Effector memory CD8-positive, alpha-beta T cell (primary cell): ENCODE measurements around the gene EDC4.

Experiments used
- ATAC-seq: fragments of 150-1000 bp; cut with Tn5 transposase; replicated peaks from 2 replicates; pipeline ENCODE4 v1.10.0; 2021; ENCODE audit warnings: mild to moderate bottlenecking, moderate library complexity
- DNase-seq, 3 experiments: peaks; one replicate each; pipeline ENCODE4 v3.0.0; 2021
- H3K27ac Mint-ChIP-seq, 2 donors: one replicate each; pipeline ENCODE4 v1.8.0; 2022; ENCODE audit warnings: mild to moderate bottlenecking in 2 of 2, mixed read lengths in 2 of 2, moderate library complexity in 2 of 2
- H3K27me3 Mint-ChIP-seq, 2 donors: one replicate each; pipeline ENCODE4 v1.8.0; 2022; ENCODE audit warnings: mixed read lengths in 2 of 2
- H3K36me3 Mint-ChIP-seq: one replicate; pipeline ENCODE4 v1.8.0; 2022; ENCODE audit warnings: mild to moderate bottlenecking, moderate library complexity, mixed read lengths; ENCODE audit not compliant: insufficient read depth
- H3K4me1 Mint-ChIP-seq, 2 donors: one replicate each; pipeline ENCODE4 v1.8.0; 2022; ENCODE audit warnings: low read depth in 2 of 2, mixed read lengths in 2 of 2
- H3K4me3 Mint-ChIP-seq, 2 donors: one replicate each; pipeline ENCODE4 v1.8.0; 2022; ENCODE audit warnings: mild to moderate bottlenecking in 2 of 2, mixed read lengths in 2 of 2, moderate library complexity in 2 of 2
- H3K9me3 Mint-ChIP-seq, 2 donors: one replicate each; pipeline ENCODE4 v1.8.0; 2022; ENCODE audit warnings: mixed read lengths in 2 of 2

EDC4 gene

GRCh38 chr16:67928561-67929364, 55.9 kb downstream of the EDC4 start:
- ATAC-seq (peak; percentile 89), DNase-seq (peak; percentile 64 to 75 (median 68))
- Mint-ChIP-seq H3K27me3 (no peaks in the 10 kb centered on the region), H3K4me1 (peaks cover 5 to 10% of the 10 kb centered on the region in 2 donors), H3K9me3 (no peaks in the 10 kb centered on the region), H3K36me3 (peaks cover 43% of the 10 kb centered on the region), H3K4me3 (no peak overlapping the region), H3K27ac (peak overlapping the region; percentile 8 to 79)

DNA sequence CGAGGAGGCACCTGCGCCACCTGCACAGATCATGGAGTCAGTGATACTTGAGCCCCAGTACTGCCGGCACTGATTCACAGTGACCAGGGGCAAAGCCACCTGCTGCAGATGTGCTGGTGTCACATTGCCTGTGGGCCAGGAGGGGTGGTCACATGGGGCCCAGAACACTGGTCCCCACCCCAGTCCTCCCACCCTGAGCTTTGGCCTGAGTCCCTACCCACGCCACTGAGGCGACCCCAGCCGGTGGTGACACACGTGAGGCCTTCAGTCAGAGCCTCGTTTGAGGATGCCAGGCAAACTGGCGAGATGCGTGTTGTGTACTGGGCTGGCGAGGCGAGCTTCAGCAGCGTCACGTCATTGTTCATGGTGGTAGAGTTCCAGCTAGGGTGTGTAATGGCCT, 57.3 kb downstream of the EDC4 start:
- ATAC-seq (no peak), DNase-seq (no peak)
- H3K27me3 Mint-ChIP-seq, result no peaks in the 10 kb centered on the region
- peaks cover 55% of the 10 kb centered on the region for H3K36me3 Mint-ChIP-seq
- no peak overlapping the region for H3K4me3 Mint-ChIP-seq
- no peak overlapping the region for H3K27ac Mint-ChIP-seq
- no peaks in the 10 kb centered on the region for H3K9me3 Mint-ChIP-seq
- H3K4me1 Mint-ChIP-seq, result peaks cover 9 to 16% of the 10 kb centered on the region in 2 donors

DNA sequence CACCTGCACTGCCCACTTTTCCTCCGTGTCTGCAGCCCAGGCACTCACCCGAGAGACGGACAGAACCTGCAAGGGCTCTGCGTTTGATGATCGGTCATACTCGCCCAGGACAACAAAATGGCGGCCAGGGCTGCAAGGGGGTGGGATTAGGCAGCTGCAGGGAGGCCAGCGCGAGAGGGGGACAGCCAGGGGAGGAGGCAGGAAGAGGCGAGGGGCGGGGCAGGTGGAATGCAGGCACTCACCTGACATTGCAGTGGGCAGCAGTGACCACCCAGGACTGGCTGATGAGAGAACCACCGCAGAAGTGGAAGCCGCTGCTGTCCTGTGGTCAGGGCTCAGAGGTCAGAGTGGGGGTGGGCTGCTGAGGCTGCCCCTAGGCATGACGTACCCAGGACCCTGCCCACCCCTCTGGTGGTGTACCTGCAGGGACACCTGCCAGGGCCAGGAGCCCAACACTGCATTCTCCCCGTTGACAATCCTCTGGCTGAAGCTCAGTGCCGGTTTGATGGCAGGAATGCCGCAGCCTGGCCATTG, 57.9 kb downstream of the EDC4 start:
- H3K27me3 Mint-ChIP-seq, result no peaks in the 10 kb centered on the region
- no peak for ATAC-seq

More for the DNA sequence above, 57.9 kb downstream of the EDC4 start:
- Mint-ChIP-seq H3K9me3 (no peaks in the 10 kb centered on the region), H3K36me3 (peaks cover 57% of the 10 kb centered on the region), H3K27ac (peak overlapping the region in 1 of 2 donors; percentile 77), H3K4me1 (peaks cover 15 to 21% of the 10 kb centered on the region in 2 donors), H3K4me3 (no peak overlapping the region)
- no peak for DNase-seq
